Skeletal muscle tissue (tissue), 4 donors: ENCODE measurements around the gene NIPAL3. TPM values are rescaled to one million over a fixed set of nuclear protein-coding genes. Genes with fewer than 3 reads are reported as not detected.
A peak's percentile ranks its signal among the peaks of the same experiment; 100 is the strongest.

Experiments
- H3K27ac ChIP-seq: one replicate; pipeline ENCODE4 v1.7.0; 2013; ENCODE audit warnings: mild to moderate bottlenecking, low read depth, low read length, inconsistent platforms
- H3K27me3 ChIP-seq, 3 donors: one replicate each; pipeline ENCODE4 v1.7.0; 2013; ENCODE audit warnings: low read length in 3 of 3; ENCODE audit not compliant: control insufficient read depth in 3 of 3, insufficient read depth in 3 of 3
- H3K36me3 ChIP-seq, 3 donors: one replicate each; pipeline ENCODE4 v1.7.0; 2013; ENCODE audit warnings: low read length in 3 of 3; ENCODE audit not compliant: control insufficient read depth in 3 of 3, insufficient read depth in 3 of 3
- H3K4me1 ChIP-seq, 3 donors: one replicate each; pipeline ENCODE4 v1.7.0; 2013; ENCODE audit warnings: low read length in 3 of 3, mild to moderate bottlenecking in 3 of 3; ENCODE audit not compliant: control insufficient read depth in 3 of 3, insufficient read depth in 3 of 3
- H3K4me3 ChIP-seq, 3 donors: one replicate each; pipeline ENCODE4 v1.7.0; 2013; ENCODE audit warnings: low read length in 3 of 3
- H3K9ac ChIP-seq, 3 donors: one replicate each; pipeline ENCODE4 v1.7.0; 2013; ENCODE audit warnings: low read length in 3 of 3, mild to moderate bottlenecking in 3 of 3, moderate library complexity in 2 of 3, low read depth in 1 of 3
- H3K9me3 ChIP-seq, 3 donors: one replicate each; pipeline ENCODE4 v1.7.0; 2013; ENCODE audit warnings: low read length in 3 of 3; ENCODE audit not compliant: control insufficient read depth in 3 of 3
- total RNA-seq: library from RNA; depleted of rRNA; stranded (reverse); fragments of >200 nt; gene quantifications from one replicate; pipeline ENCODE4 v1.2.3, GENCODE V29; 2014
- donor health status: Osteomylitis.

NIPAL3 gene
- 3.7 TPM for total RNA-seq

DNA sequence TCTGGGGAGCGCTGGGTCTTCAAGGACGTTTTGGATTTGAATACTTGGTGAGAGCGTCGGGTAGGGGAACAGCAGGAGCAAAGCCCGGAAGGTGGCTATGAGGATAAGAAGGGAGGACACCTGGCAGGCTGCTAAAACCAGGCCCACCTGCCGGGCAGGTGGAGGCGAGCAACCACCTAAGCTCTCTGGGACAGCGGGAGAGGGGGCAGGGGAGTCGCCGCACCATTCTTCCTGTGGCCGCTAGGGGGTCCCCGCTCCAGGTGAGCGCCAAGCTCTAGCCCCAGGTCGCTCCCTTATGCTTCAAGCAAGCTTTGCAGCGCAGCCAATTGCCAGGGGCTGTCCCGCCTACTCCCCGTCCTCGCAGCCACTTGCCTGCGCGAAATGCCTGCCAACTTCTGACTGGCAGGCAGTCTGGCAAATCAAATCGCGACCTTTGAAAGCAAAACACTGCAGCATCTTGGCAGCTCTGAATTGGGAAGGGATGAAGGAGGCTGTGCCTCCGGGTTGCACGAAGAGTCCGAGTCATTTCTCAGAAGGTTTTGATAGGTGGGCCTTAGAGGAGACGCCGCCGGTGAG, at the start of gene NIPAL3:
NIPAL3 (plus strand) TSS at position 469 of the 576 bp plus-strand sequence. CDS start 3,746 bp downstream, outside the sequence.
- Histone ChIP-seq H3K27ac (no peak within 1 kb of the TSS), H3K36me3 (peaks cover 0 to 2% (median 0%) of the 10 kb centered on the region in 3 donors), H3K9ac (peak within 1 kb of the TSS; percentile 58 to 77 (median 63)), H3K27me3 (no peaks in the 10 kb centered on the region), H3K9me3 (no peaks in the 10 kb centered on the region), H3K4me3 (peak within 1 kb of the TSS; percentile 79 to 93 (median 91)), H3K4me1 (peaks cover 15 to 22% (median 20%) of the 10 kb centered on the region in 3 donors)

DNA sequence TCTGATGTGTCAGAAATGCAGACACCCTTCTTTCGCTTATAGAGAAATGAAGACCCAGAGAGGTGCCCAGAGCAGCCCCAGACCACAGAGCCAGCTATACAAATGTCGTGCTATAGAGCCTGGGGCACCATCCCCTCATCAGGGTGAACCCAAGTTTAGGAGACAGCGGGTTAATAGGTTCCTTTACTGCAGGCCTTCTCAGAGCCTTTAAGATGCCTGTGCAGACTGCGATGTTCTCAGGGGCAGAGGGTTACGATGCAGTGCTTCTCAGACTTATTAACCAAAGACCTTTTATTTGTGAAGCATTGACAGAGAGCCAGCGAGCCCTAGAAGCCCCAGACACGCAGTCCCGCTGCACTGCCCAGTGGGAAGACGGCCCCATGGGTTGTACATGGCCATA, 48.9 kb upstream of the NIPAL3 start:
- H3K9me3 ChIP-seq: no peaks in the 10 kb centered on the region
- no peak overlapping the region for H3K4me3 ChIP-seq
- no peak overlapping the region for H3K27ac ChIP-seq
- no peak overlapping the region for H3K9ac ChIP-seq
- H3K4me1 ChIP-seq: peaks cover 0 to 21% (median 4%) of the 10 kb centered on the region in 3 donors
- no peaks in the 10 kb centered on the region for H3K36me3 ChIP-seq
- no peaks in the 10 kb centered on the region for H3K27me3 ChIP-seq

DNA sequence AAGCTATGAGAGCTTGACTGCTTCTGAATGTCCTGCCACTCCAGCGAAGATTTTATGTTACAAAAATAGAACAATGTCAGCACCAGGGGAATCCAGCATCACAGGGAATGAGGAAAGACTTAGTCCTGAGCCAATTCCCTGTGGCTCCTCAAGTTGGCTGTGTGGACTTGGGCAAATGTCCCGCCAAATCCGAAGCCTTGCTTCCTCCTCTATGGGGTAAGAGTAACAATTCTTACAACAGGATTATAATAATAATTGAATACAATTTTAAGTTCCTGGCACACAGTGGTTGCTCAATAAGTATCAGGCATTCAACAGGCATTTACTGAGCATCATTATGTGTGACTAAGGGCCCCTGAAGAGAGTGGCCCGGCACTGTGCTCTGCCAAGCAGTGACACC, 46.4 kb upstream of the NIPAL3 start:
- no peak overlapping the region for H3K9ac ChIP-seq
- H3K27me3 ChIP-seq: no peaks in the 10 kb centered on the region
- peak overlapping the region; percentile 59 for H3K27ac ChIP-seq
- H3K4me1 ChIP-seq: peaks cover 0 to 16% (median 4%) of the 10 kb centered on the region in 3 donors
- H3K36me3 ChIP-seq: peaks cover 0 to 5% (median 0%) of the 10 kb centered on the region in 3 donors
- H3K9me3 ChIP-seq: no peaks in the 10 kb centered on the region
- H3K4me3 ChIP-seq: no peak overlapping the region

DNA sequence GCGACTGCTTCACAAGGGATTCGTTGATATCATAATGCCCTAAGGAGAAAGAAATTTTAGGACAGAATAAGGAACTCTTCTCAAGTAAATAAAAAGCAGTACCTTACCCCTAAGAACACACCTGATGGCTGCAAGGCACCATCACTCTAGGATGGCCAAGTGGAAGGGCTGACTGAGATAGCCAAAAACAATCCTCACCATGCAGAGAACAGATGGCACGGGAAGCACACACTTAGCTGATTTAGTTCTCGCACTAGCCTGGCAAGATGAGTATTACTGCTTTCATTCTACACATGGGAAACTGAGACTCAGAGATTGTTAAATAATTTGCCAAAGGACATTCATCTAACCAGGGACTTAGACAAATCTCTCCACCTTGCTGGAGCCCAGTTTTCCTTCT, 45.8 kb upstream of the NIPAL3 start:
- H3K27ac ChIP-seq: peak overlapping the region; percentile 59
- no peaks in the 10 kb centered on the region for H3K9me3 ChIP-seq
- peaks cover 0 to 5% (median 0%) of the 10 kb centered on the region in 3 donors for H3K36me3 ChIP-seq
- peaks cover 0 to 16% (median 3%) of the 10 kb centered on the region in 3 donors for H3K4me1 ChIP-seq
- no peaks in the 10 kb centered on the region for H3K27me3 ChIP-seq
- H3K9ac ChIP-seq: no peak overlapping the region
- no peak overlapping the region for H3K4me3 ChIP-seq

DNA sequence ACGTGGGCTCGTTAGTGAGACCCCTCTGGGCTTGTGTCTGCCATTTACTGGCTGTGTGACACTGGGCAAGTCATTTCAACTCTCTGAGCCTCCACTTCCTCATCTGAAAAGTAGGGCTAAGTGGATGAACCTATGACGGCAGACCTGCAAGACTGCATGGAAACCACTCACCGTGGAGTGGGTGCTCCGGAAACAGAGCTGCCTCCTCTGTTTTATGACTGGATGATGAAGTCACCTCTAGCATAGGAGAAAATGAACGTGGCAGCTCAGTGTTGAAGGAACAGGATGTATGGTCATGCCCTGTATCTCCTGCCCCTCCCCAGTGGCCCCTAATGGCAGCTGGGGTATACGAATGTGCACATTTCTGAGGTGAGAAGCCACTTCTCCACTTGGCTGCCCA, 42.6 kb upstream of the NIPAL3 start:
- Histone ChIP-seq H3K27me3 (no peaks in the 10 kb centered on the region), H3K27ac (no peak overlapping the region), H3K4me1 (peaks cover 0 to 11% (median 2%) of the 10 kb centered on the region in 3 donors), H3K9me3 (no peaks in the 10 kb centered on the region), H3K4me3 (no peak overlapping the region), H3K36me3 (peaks cover 0 to 5% (median 3%) of the 10 kb centered on the region in 3 donors), H3K9ac (no peak overlapping the region)

DNA sequence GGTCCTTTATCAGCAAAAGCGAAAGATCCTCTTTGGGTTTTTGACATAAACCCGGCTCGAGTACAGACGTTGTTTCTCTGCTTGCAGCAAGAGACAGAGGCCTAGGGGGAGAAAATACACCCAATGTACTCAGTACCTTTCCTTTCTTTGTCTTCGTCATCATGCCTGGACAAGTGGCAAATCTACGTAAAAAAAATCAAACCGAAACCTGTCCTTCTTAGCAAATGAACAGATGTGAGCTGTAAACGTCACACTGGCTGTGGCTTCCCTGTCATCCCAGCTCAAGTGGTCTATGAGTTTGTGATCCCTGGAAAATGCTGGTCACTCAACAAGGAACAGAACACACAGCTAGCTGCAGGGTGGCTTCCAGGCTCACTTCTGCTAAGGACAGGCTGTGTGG, 41.9 kb upstream of the NIPAL3 start:
- H3K27me3 ChIP-seq: no peaks in the 10 kb centered on the region
- no peak overlapping the region for H3K27ac ChIP-seq
- H3K4me3 ChIP-seq: no peak overlapping the region
- H3K36me3 ChIP-seq: peaks cover 0 to 5% (median 3%) of the 10 kb centered on the region in 3 donors
- no peaks in the 10 kb centered on the region for H3K9me3 ChIP-seq
- H3K4me1 ChIP-seq: peaks cover 0 to 9% (median 2%) of the 10 kb centered on the region in 3 donors
- no peak overlapping the region for H3K9ac ChIP-seq

DNA sequence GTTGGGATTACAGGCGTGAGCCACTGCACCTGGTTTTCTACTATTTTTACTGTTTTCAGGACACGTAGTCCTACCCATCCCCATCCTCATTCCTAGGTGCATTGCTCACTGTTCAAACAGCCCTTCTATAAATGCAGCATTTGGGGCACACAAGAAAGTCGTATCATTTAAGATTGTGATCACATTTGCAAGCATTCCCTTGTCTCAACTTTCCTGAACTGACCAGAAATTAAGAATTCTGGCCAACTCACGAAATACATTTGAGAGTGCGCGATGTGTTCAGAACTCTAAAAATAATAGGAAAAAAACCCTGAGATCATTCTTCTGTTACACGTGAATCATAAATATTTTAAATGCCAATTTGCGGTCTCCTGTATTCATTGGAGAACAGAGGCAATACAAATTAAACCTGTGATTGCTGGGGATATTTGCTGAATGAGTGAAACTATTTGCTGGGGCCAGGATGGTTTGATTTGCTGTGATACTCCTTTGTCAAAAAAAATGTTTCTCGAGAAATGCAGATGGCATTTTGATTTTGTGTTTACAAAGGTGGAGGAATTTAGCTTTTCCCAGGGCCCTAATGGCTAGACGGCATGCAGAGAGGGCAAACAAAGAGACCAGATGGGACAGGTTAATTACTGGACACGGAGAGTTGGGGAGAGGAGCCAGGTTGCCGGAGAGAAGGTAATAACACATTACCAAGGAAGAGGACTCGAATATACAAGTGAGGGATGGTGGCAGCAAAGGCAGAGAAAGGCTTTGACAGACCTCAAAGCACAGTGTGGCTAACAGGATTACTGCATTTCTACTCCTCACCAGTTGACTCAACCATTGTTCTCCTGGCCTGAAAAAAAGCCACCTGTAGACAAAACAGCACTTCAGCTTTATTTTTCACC, 40.5 kb upstream of the NIPAL3 start:
- no peak overlapping the region for H3K27ac ChIP-seq
- H3K9me3 ChIP-seq: no peaks in the 10 kb centered on the region
- H3K27me3 ChIP-seq: no peaks in the 10 kb centered on the region
- H3K9ac ChIP-seq: no peak overlapping the region
- H3K36me3 ChIP-seq: peaks cover 0 to 7% (median 3%) of the 10 kb centered on the region in 3 donors
- no peaks in the 10 kb centered on the region for H3K4me1 ChIP-seq
- no peak overlapping the region for H3K4me3 ChIP-seq

DNA sequence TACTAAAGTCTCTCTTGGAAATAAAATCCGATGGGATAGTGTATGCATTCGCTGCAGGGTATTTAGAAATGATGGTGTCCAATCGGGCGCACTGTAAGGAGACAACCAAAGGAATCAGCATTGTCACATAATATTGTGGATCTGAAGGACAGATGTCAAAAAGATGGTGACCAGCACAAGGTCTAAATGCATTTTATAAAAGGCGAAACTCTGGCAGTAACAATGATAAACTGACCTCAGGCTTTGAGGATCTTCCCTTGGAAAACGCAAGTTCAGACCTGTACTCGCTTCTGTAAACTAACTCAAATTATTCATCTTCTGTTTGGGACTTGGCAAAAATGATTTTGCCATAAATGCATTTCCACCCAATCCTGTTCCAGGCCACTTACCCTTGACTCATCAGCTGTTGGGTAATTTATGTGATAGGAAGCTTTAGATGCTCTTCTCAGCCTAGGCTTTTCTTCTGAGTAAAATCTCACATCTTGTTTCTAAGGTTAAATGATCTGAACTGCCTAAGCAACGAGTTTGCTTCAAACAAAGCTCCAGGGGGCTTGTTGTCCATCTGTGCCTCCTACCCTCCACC, 35.8 kb upstream of the NIPAL3 start:
- no peak overlapping the region for H3K27ac ChIP-seq
- no peak overlapping the region for H3K4me3 ChIP-seq
- no peaks in the 10 kb centered on the region for H3K27me3 ChIP-seq
- H3K9me3 ChIP-seq: no peaks in the 10 kb centered on the region
- H3K36me3 ChIP-seq: peaks cover 0 to 3% (median 1%) of the 10 kb centered on the region in 3 donors
- H3K9ac ChIP-seq: no peak overlapping the region
- no peaks in the 10 kb centered on the region for H3K4me1 ChIP-seq

DNA sequence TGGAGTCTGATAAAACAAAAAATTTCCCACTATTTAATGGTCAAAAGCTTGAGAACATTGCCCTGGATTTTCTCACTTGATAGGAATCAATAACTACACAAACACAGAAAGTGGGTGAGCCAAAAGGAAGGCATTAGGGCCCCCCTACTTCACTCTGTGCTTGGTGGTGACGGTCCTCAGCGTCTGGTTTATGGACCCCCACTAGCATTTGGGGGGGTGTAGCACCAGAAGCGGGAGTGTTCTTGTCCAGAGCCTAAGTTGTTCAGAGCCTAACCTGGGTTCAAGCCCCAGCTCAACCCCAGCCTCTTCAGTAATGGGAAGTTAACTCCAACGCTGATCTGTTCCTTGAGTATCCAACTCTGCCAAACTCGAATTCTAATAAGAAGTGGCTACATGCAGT, 35.1 kb upstream of the NIPAL3 start:
- H3K9ac ChIP-seq: no peak overlapping the region
- no peaks in the 10 kb centered on the region for H3K4me1 ChIP-seq
- no peak overlapping the region for H3K4me3 ChIP-seq
- peaks cover 0 to 3% (median 1%) of the 10 kb centered on the region in 3 donors for H3K36me3 ChIP-seq
- no peaks in the 10 kb centered on the region for H3K9me3 ChIP-seq
- no peaks in the 10 kb centered on the region for H3K27me3 ChIP-seq
- no peak overlapping the region for H3K27ac ChIP-seq

DNA sequence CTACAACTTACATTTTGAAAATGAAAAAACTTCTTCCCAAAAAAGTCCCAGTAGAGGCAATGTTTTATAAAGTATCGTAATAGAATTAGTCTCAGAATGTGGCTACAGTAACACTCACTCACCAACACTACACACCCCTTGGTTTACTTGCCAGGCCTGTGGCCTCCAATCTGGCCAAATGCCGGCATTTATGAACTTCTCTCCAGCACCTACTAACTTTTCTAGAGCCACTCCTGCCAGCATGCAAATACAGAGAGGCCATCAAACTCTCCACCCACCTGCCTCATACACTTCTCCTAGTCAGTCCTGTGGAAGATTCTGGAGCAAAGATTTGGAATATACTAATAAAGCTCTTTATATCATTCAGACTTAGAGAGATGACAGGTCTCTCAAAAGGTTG, 34.3 kb upstream of the NIPAL3 start:
- Histone ChIP-seq H3K36me3 (peaks cover 0 to 3% (median 1%) of the 10 kb centered on the region in 3 donors), H3K4me3 (no peak overlapping the region), H3K27ac (no peak overlapping the region), H3K9ac (no peak overlapping the region), H3K4me1 (no peaks in the 10 kb centered on the region), H3K27me3 (no peaks in the 10 kb centered on the region), H3K9me3 (no peaks in the 10 kb centered on the region)
